Dermis microvascular lymphatic vessel endothelial cell (primary cell): ENCODE data around the gene DUOXA1. TPM values are rescaled to one million over a fixed set of nuclear protein-coding genes. Genes with fewer than 3 reads are reported as not detected.
"Not testable (repeated sequence)": the region's sequence is repeated elsewhere in the genome, so short reads cannot be mapped to it uniquely, and the experiment has no call there.

Experiments used
- DNase-seq, 2 donors: peaks; one replicate each; pipeline versions ENCODE4 v3.0.0 to v3.0.0-alpha.2; 2010; ENCODE audit warnings: low read depth in 2 of 2
- total RNA-seq: library from RNA; depleted of rRNA; stranded (reverse); fragments of >200 nt; gene quantifications from 2 replicates; pipeline ENCODE4 v1.2.1, GENCODE V29; 2014

Gene DUOXA1
- total RNA-seq, 1 donor from 2014 or later: not detected

- DNase-seq: no peak
These were observed 22.5 kb upstream of the DUOXA1 start for GRCh38 chr15:45151998-45152828.

GRCh38 chr15:45150997-45151396 lies 21.3 kb upstream of the DUOXA1 start:
- DNase-seq: no peak

GRCh38 chr15:45150481-45150880 lies 20.8 kb upstream of the DUOXA1 start:
- no peak for DNase-seq

GRCh38 chr15:45149060-45149459 lies 19.4 kb upstream of the DUOXA1 start:
- no peak for DNase-seq

GRCh38 chr15:45148076-45149059 lies 18.7 kb upstream of the DUOXA1 start:
- no peak for DNase-seq

GRCh38 chr15:45147606-45148005 lies 17.9 kb upstream of the DUOXA1 start:
- no peak for DNase-seq

GRCh38 chr15:45146405-45146804 lies 16.7 kb upstream of the DUOXA1 start:
- no peak for DNase-seq

- no peak for DNase-seq
These were observed 15.1 kb upstream of the DUOXA1 start for GRCh38 chr15:45144775-45145174.

- DNase-seq: no peak
These were observed 14.3 kb upstream of the DUOXA1 start for GRCh38 chr15:45143946-45144345.

GRCh38 chr15:45143056-45143455 lies 13.4 kb upstream of the DUOXA1 start:
- no peak for DNase-seq

GRCh38 chr15:45141386-45141785 lies 11.7 kb upstream of the DUOXA1 start:
- no peak for DNase-seq

GRCh38 chr15:45140557-45141250 lies 11.0 kb upstream of the DUOXA1 start:
- no peak for DNase-seq

GRCh38 chr15:45139770-45140169 lies 10.1 kb upstream of the DUOXA1 start:
- DNase-seq: no peak

GRCh38 chr15:45138814-45139765 lies 9.4 kb upstream of the DUOXA1 start:
- no peak for DNase-seq

- DNase-seq: no peak
These were observed 8.0 kb upstream of the DUOXA1 start for GRCh38 chr15:45137703-45138102.

GRCh38 chr15:45136378-45136764 lies 6.7 kb upstream of the DUOXA1 start:
- DNase-seq: no peak

GRCh38 chr15:45135705-45136377 lies 6.2 kb upstream of the DUOXA1 start:
- not testable (repeated sequence) for DNase-seq

GRCh38 chr15:45134682-45135604 lies 5.3 kb upstream of the DUOXA1 start:
- no peak for DNase-seq

GRCh38 chr15:45134046-45134445 lies 4.4 kb upstream of the DUOXA1 start:
- no peak for DNase-seq
